Fibroblast of villous mesenchyme (primary cell): ENCODE data around the gene MCC. TPM values are rescaled to one million over a fixed set of nuclear protein-coding genes. Genes with fewer than 3 reads are reported as not detected.

Experiments
- DNase-seq: peaks from one replicate; pipeline ENCODE4 v3.0.0-alpha.2; 2010; ENCODE audit warnings: low read depth
- H3K4me3 ChIP-seq: 2 replicates; pipeline ENCODE4 v1.5.1; 2011; ENCODE audit warnings: low read depth, mild to moderate bottlenecking, low read length
- total RNA-seq: library from RNA; depleted of rRNA; stranded (reverse); fragments of >200 nt; gene quantifications from 2 replicates; pipeline ENCODE4 v1.2.3, GENCODE V29; 2012
- TF ChIP-seq, protein P1 (sequence below): IDR thresholded peaks from 2 replicates; pipeline ENCODE4 v1.5.1; 2012; ENCODE audit warnings: low read depth, mild to moderate bottlenecking, low read length; ENCODE audit not compliant: insufficient read depth

Gene MCC
- total RNA-seq, 1 donor, result 37.6 TPM

DNA sequence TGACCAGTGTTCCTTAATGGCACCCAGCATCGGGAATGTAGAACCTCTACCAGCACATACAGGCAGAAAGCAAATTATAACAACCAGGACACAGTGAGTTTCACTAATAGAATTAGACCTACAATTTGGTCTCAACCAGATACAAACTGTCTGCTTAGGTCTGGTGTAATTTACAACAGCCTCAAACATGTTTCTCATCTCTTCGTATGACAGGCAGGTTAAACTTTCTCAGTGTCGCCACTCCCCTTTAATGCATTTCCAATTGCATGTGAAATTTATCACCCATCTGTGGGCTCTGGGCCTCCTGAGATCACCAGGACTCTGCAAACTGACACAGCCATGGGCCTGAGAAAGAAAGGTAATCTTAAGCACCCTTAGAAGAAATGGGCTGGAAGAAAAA, 293.0 kb downstream of the MCC start:
- H3K4me3 ChIP-seq, result no peak overlapping the region
- TF ChIP-seq, protein P1, sequence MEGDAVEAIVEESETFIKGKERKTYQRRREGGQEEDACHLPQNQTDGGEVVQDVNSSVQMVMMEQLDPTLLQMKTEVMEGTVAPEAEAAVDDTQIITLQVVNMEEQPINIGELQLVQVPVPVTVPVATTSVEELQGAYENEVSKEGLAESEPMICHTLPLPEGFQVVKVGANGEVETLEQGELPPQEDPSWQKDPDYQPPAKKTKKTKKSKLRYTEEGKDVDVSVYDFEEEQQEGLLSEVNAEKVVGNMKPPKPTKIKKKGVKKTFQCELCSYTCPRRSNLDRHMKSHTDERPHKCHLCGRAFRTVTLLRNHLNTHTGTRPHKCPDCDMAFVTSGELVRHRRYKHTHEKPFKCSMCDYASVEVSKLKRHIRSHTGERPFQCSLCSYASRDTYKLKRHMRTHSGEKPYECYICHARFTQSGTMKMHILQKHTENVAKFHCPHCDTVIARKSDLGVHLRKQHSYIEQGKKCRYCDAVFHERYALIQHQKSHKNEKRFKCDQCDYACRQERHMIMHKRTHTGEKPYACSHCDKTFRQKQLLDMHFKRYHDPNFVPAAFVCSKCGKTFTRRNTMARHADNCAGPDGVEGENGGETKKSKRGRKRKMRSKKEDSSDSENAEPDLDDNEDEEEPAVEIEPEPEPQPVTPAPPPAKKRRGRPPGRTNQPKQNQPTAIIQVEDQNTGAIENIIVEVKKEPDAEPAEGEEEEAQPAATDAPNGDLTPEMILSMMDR, result no peak

DNA sequence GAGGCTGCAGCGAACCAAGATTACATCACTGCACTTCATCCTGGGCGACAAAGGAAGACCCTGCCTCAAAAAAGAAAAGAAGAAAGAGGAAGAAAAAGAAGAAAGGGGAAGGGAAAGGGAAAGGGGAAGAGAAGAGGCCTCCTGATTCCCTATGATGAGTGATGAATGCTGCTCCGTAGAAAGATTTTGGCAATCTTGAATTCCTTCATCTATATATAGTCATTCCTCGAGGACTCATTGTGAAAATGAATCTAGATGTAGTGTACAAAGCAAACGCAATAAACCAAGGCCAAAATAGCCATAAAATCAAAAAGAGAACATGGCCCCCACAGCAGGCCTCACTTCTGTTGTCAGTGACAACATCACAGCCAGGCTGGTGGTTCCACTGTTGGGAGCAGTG, 293.7 kb downstream of the MCC start:
- no peak overlapping the region for H3K4me3 ChIP-seq
- TF ChIP-seq, protein P1, result no peak
- no peak for DNase-seq

More for the DNA sequence above, 293.0 kb downstream of the MCC start:
- no peak for DNase-seq

GRCh38 chr5:113194125-113194524, 294.1 kb downstream of the MCC start:
- no peak overlapping the region for H3K4me3 ChIP-seq
- TF ChIP-seq, protein P1, result no peak
- no peak for DNase-seq

- no peak for DNase-seq
- TF ChIP-seq, protein P1, result no peak
- H3K4me3 ChIP-seq, result no peak overlapping the region
These were observed 294.8 kb downstream of the MCC start for GRCh38 chr5:113193311-113193978.

DNA sequence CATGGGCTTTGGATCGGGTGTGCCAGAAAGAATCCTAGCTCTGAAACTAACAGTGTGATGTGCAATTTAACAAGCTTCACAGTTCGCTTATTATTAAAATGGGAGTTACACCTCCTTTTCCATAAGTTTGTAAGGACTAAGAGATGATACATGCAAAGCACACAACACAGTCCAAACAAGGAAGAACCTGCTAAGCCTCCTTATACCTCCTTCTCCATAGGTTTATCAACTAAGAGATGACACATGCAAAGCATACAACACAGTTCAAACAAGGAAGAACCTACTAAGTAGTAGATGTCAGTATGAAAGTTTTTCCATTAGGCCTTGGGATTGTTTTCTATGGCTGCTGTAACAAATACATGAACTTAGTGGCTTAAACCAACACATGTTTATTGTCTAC, 295.7 kb downstream of the MCC start:
- TF ChIP-seq, protein P1, result no peak
- H3K4me3 ChIP-seq, result no peak overlapping the region
- DNase-seq, result no peak

- TF ChIP-seq, protein P1, result no peak
- DNase-seq, result no peak
- no peak overlapping the region for H3K4me3 ChIP-seq
These were observed 297.9 kb downstream of the MCC start for GRCh38 chr5:113190347-113190746.

DNA sequence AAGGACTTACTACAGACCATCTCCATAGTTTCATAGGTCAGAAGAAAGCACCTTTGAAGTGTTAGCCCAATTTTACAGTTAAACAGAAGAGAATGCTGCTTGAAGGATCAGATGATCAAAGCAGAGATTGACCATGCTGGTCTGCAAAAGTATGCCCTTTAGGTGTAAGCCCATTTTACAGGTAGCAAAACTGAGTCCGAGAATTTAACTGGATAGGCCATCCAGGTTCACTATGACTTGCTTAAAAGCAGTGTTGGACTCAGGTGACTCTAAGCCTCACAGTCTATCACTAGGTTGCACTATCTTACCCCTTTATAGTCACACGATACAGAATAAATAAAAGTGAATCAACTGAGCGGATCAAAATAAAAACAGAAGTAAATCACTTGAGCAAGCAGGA, 299.0 kb downstream of the MCC start:
- H3K4me3 ChIP-seq, result no peak overlapping the region
- DNase-seq, result no peak
- TF ChIP-seq, protein P1, result no peak
